ENCODE measurements around the gene S100Z. TPM values are rescaled to one million over a fixed set of nuclear protein-coding genes. Genes with fewer than 3 reads are reported as not detected.

The S100Z gene
- total and polyA plus RNA-seq, 10 of the 15 experiments (the other 5 are each of a cell fraction or from before 2014, with no cell fraction given) = 0.12 to 0.51 (median 0.30) TPM; not detected in 2

- ATAC-seq (no peak), DNase-seq (ENCODE audit: low read depth, low spot score) (no peak), FAIRE-seq (no peak)
- H3K27ac ChIP-seq (ENCODE audit: control insufficient read depth, insufficient read depth) = no peak overlapping the region
- no peak overlapping the region for H3K4me2 ChIP-seq (ENCODE audit: control insufficient read depth, insufficient read depth)
- no peak overlapping the region for H3K4me3 ChIP-seq
- ChIA-PET CTCF (interaction anchor here (1.3 kb wide), 1 partner anchor 24 kb away, joined by 3 read pairs; no protein-coding TSS in a partner anchor), SMC1A (ENCODE audit: uncharacterized antibody, unreplicated experiment) (interaction anchor here (2.0 kb wide), 1 partner anchor 9 kb away, joined by 4 read pairs; no protein-coding TSS in a partner anchor), RAD21 (ENCODE audit: unreplicated experiment) (no interaction called here), POLR2A (no interaction called here)
- H3K9me3 ChIP-seq (replicated peaks; ENCODE audit: control insufficient read depth, insufficient read depth, low read length) = no peaks in the 10 kb centered on the region; the same call in 2 of the 3 replicates
- no peaks in the 10 kb centered on the region for H3K27me3 ChIP-seq (replicated peaks in 1 of 2; ENCODE audit: control insufficient read depth in 2 of 2, insufficient read depth in 2 of 2, low read length in 1 of 2)
- in situ Hi-C loops (cut with MboI) (no loop called here), intact Hi-C loops (cut with micrococcal nuclease; ENCODE audit: unreplicated experiment) (no loop called here)
- H3K9ac ChIP-seq (ENCODE audit: control insufficient read depth, insufficient read depth, low read length) = no peak overlapping the region
- H4K20me1 ChIP-seq (ENCODE audit: control insufficient read depth, insufficient read depth) = no peaks in the 10 kb centered on the region
- H3K79me2 ChIP-seq (ENCODE audit: control insufficient read depth, insufficient read depth, low read length) = no peaks in the 10 kb centered on the region
- no peaks in the 10 kb centered on the region for H3K4me1 ChIP-seq (ENCODE audit: control insufficient read depth, insufficient read depth, low read length)
- TF ChIP-seq ZNF24 (IDR thresholded peaks at IDR 0.05) (no peak), BRCA1 (IDR thresholded peaks at IDR 0.05; ENCODE audit: low read depth, low read length) (no peak), RAD21 (IDR thresholded peaks at IDR 0.05; ENCODE audit: insufficient read depth, low read depth, low read length) (no peak), GABPA (IDR thresholded peaks at IDR 0.05; ENCODE audit: low read depth) (no peak), CTCF (IDR thresholded peaks at IDR 0.05 in 2 of 3, conservative IDR thresholded peaks at IDR 0.05 in 1 of 3; ENCODE audit: control insufficient read depth in 2 of 3, extremely low read depth in 1 of 3, insufficient read depth in 1 of 3, low read depth in 3 of 3, low read length in 3 of 3) (no peak), TCF12 (IDR thresholded peaks at IDR 0.05; ENCODE audit: low read depth, low read length) (no peak), NFYA (IDR thresholded peaks at IDR 0.05; ENCODE audit: borderline replicate concordance, low read depth, low read length) (no peak), ZNF217 (IDR thresholded peaks at IDR 0.05) (no peak)
- WGBS (ENCODE audit: insufficient coverage, insufficient replicate concordance, low lambda C conversion rate, missing lambda C conversion rate) = 47% methylated on average over 5 of the region's 5 CpGs
- no peak overlapping the region for H2AFZ ChIP-seq (ENCODE audit: control insufficient read depth, low read depth, low read length)
- BruUV-seq (replicated peaks) = no TSS peak
- no peaks in the 10 kb centered on the region for H3K36me3 ChIP-seq (ENCODE audit: control insufficient read depth in 2 of 2, insufficient read depth in 2 of 2, low read length in 1 of 2)
Observed at GRCh38 chr5:76808141-76808691, 41.6 kb upstream of the S100Z start.
